ENCODE results near the gene RASEF.

DNA sequence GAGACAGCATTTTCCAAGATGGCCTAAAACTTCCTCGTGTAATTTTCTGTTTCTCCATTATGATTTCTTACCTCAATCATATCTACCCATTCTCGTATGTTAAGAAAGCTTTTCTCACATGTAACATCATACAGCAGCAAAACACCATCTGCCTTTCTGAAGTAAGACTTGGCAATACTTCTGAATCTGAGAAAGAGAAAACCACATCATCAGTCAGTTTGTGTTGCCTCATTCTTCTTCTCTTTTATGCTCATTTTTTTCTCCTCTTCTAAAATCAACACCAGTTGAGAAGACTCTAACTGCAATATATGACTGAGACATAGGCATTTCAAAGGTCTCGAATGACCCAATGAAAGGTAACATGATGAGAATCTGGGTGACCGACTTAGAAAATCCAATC, 66.0 kb downstream of the RASEF start:
- no peak for TF ChIP-seq SRF (IDR thresholded peaks at IDR 0.05; ENCODE audit: low read depth in 2 of 2, low read length in 2 of 2)
- no peak for TF ChIP-seq EZH2 (IDR thresholded peaks at IDR 0.05; ENCODE audit: borderline replicate concordance, control insufficient read depth, low read depth, low read length)
- no peak for TF ChIP-seq POLR2A (IDR thresholded peaks at IDR 0.05; ENCODE audit: low read depth, low read length)
- no peak for TF ChIP-seq MYC (IDR thresholded peaks at IDR 0.05; ENCODE audit: insufficient read depth, insufficient read length, insufficient replicate concordance, low read length, severe bottlenecking)
- TF ChIP-seq, protein P1, sequence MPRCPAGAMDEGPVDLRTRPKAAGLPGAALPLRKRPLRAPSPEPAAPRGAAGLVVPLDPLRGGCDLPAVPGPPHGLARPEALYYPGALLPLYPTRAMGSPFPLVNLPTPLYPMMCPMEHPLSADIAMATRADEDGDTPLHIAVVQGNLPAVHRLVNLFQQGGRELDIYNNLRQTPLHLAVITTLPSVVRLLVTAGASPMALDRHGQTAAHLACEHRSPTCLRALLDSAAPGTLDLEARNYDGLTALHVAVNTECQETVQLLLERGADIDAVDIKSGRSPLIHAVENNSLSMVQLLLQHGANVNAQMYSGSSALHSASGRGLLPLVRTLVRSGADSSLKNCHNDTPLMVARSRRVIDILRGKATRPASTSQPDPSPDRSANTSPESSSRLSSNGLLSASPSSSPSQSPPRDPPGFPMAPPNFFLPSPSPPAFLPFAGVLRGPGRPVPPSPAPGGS (IDR thresholded peaks at IDR 0.05; ENCODE audit: borderline replicate concordance, insufficient read depth, low read depth, low read length, poor library complexity, severe bottlenecking): no peak
- TF ChIP-seq NR2C2 (IDR thresholded peaks at IDR 0.05; ENCODE audit: borderline replicate concordance, control insufficient read depth, insufficient read length, low read depth): no peak
- TF ChIP-seq, protein P2, sequence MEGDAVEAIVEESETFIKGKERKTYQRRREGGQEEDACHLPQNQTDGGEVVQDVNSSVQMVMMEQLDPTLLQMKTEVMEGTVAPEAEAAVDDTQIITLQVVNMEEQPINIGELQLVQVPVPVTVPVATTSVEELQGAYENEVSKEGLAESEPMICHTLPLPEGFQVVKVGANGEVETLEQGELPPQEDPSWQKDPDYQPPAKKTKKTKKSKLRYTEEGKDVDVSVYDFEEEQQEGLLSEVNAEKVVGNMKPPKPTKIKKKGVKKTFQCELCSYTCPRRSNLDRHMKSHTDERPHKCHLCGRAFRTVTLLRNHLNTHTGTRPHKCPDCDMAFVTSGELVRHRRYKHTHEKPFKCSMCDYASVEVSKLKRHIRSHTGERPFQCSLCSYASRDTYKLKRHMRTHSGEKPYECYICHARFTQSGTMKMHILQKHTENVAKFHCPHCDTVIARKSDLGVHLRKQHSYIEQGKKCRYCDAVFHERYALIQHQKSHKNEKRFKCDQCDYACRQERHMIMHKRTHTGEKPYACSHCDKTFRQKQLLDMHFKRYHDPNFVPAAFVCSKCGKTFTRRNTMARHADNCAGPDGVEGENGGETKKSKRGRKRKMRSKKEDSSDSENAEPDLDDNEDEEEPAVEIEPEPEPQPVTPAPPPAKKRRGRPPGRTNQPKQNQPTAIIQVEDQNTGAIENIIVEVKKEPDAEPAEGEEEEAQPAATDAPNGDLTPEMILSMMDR (IDR thresholded peaks at IDR 0.05 in 2 of 3, conservative IDR thresholded peaks at IDR 0.05 in 1 of 3; ENCODE audit: control insufficient read depth in 2 of 3, extremely low read depth in 1 of 3, insufficient read depth in 1 of 3, low read depth in 3 of 3, low read length in 3 of 3): no peak
- TF ChIP-seq NBN (IDR thresholded peaks at IDR 0.05): no peak
- TF ChIP-seq ZNF24 (IDR thresholded peaks at IDR 0.05): no peak
- no peak for TF ChIP-seq CHD1 (IDR thresholded peaks at IDR 0.05; ENCODE audit: low read depth, low read length)
- TF ChIP-seq SMC3 (IDR thresholded peaks at IDR 0.05; ENCODE audit: borderline replicate concordance, low read length): no peak
- no peak for TF ChIP-seq EGR1 (IDR thresholded peaks at IDR 0.05; ENCODE audit: borderline replicate concordance in 1 of 2, low read depth in 2 of 2, low read length in 2 of 2)
- no peak for TF ChIP-seq TAF1 (IDR thresholded peaks at IDR 0.05; ENCODE audit: borderline replicate concordance, low read depth, low read length)
- no peak for TF ChIP-seq CREM (IDR thresholded peaks at IDR 0.05; ENCODE audit: low read depth)
